IPS-18a (cell line): Measurements from ENCODE around the gene SORBS1.

ENCODE experiments used
- H3K27ac ChIP-seq: one replicate; pipeline ENCODE4 v1.5.1; 2013; ENCODE audit warnings: low read length
- H3K27me3 ChIP-seq: one replicate; pipeline ENCODE4 v1.6.1; 2013; ENCODE audit warnings: mild to moderate bottlenecking, low read length; ENCODE audit not compliant: control insufficient read depth, insufficient read depth
- H3K36me3 ChIP-seq: one replicate; pipeline ENCODE4 v1.6.1; 2013; ENCODE audit warnings: low read depth, low read length; ENCODE audit not compliant: control insufficient read depth
- H3K4me1 ChIP-seq: one replicate; pipeline ENCODE4 v1.6.1; 2013; ENCODE audit warnings: low read depth, low read length; ENCODE audit not compliant: control insufficient read depth
- H3K4me3 ChIP-seq: one replicate; pipeline ENCODE4 v1.5.1; 2013; ENCODE audit warnings: low read length
- H3K9ac ChIP-seq: one replicate; pipeline ENCODE4 v1.6.1; 2013; ENCODE audit warnings: mild to moderate bottlenecking, low read length, moderate library complexity
- H3K9me3 ChIP-seq: one replicate; pipeline ENCODE4 v1.6.1; 2013; ENCODE audit warnings: low read depth, low read length; ENCODE audit not compliant: control insufficient read depth

SORBS1 gene

GRCh38 chr10:95291365-95292039 is 269.7 kb downstream of the SORBS1 start:
- Histone ChIP-seq H3K9ac (no peak overlapping the region), H3K36me3 (no peaks in the 10 kb centered on the region), H3K27ac (no peak overlapping the region), H3K27me3 (peaks cover 50% of the 10 kb centered on the region), H3K4me3 (peak overlapping the region; percentile 41), H3K9me3 (no peaks in the 10 kb centered on the region), H3K4me1 (peaks cover 12% of the 10 kb centered on the region)

GRCh38 chr10:95290461-95291364 is 270.5 kb downstream of the SORBS1 start, which contains the start of gene PDLIM1:
Gene PDLIM1 (minus strand): TSS chr10:95291003. CDS start chr10:95290915, 88 bp downstream.
- Histone ChIP-seq H3K27me3 (peaks cover 43% of the 10 kb centered on the region), H3K4me1 (peaks cover 12% of the 10 kb centered on the region), H3K36me3 (no peaks in the 10 kb centered on the region), H3K27ac (no peak within 1 kb of the TSS), H3K4me3 (peak within 1 kb of the TSS; percentile 72), H3K9me3 (no peaks in the 10 kb centered on the region), H3K9ac (peak within 1 kb of the TSS; percentile 46)

- Histone ChIP-seq H3K9me3 (no peaks in the 10 kb centered on the region), H3K27me3 (peaks cover 37% of the 10 kb centered on the region), H3K36me3 (no peaks in the 10 kb centered on the region), H3K4me1 (peaks cover 12% of the 10 kb centered on the region), H3K9ac (peak overlapping the region; percentile 46), H3K27ac (no peak overlapping the region), H3K4me3 (peak overlapping the region; percentile 72)
Measured at GRCh38 chr10:95289921-95290421, 271.2 kb downstream of the SORBS1 start.

- no peaks in the 10 kb centered on the region for H3K36me3 ChIP-seq
- H3K27ac ChIP-seq, result no peak overlapping the region
- H3K4me3 ChIP-seq, result peak overlapping the region; percentile 72
- no peaks in the 10 kb centered on the region for H3K9me3 ChIP-seq
- H3K4me1 ChIP-seq, result peaks cover 12% of the 10 kb centered on the region
- H3K9ac ChIP-seq, result peak overlapping the region; percentile 46
- peaks cover 30% of the 10 kb centered on the region for H3K27me3 ChIP-seq
Measured at GRCh38 chr10:95289003-95289920, 271.9 kb downstream of the SORBS1 start.

- no peak overlapping the region for H3K9ac ChIP-seq
- H3K36me3 ChIP-seq, result no peaks in the 10 kb centered on the region
- no peaks in the 10 kb centered on the region for H3K9me3 ChIP-seq
- H3K4me3 ChIP-seq, result no peak overlapping the region
- no peak overlapping the region for H3K27ac ChIP-seq
- H3K4me1 ChIP-seq, result peaks cover 12% of the 10 kb centered on the region
- peaks cover 30% of the 10 kb centered on the region for H3K27me3 ChIP-seq
Measured at GRCh38 chr10:95288303-95288702, 272.9 kb downstream of the SORBS1 start.

- no peaks in the 10 kb centered on the region for H3K9me3 ChIP-seq
- no peaks in the 10 kb centered on the region for H3K36me3 ChIP-seq
- peaks cover 25% of the 10 kb centered on the region for H3K27me3 ChIP-seq
- no peak overlapping the region for H3K4me3 ChIP-seq
- no peak overlapping the region for H3K9ac ChIP-seq
- H3K27ac ChIP-seq, result no peak overlapping the region
- peaks cover 12% of the 10 kb centered on the region for H3K4me1 ChIP-seq
Measured at GRCh38 chr10:95287281-95287680, 273.9 kb downstream of the SORBS1 start.

GRCh38 chr10:95286707-95287106 is 274.5 kb downstream of the SORBS1 start:
- Histone ChIP-seq H3K4me3 (no peak overlapping the region), H3K36me3 (no peaks in the 10 kb centered on the region), H3K9me3 (no peaks in the 10 kb centered on the region), H3K9ac (no peak overlapping the region), H3K4me1 (peaks cover 12% of the 10 kb centered on the region), H3K27me3 (peaks cover 22% of the 10 kb centered on the region), H3K27ac (no peak overlapping the region)

GRCh38 chr10:95285556-95285955 is 275.6 kb downstream of the SORBS1 start:
- Histone ChIP-seq H3K4me1 (peaks cover 12% of the 10 kb centered on the region), H3K27me3 (peaks cover 16% of the 10 kb centered on the region), H3K4me3 (no peak overlapping the region), H3K9me3 (no peaks in the 10 kb centered on the region), H3K36me3 (no peaks in the 10 kb centered on the region), H3K9ac (no peak overlapping the region), H3K27ac (no peak overlapping the region)

- no peak overlapping the region for H3K4me3 ChIP-seq
- H3K4me1 ChIP-seq, result peaks cover 10% of the 10 kb centered on the region
- peaks cover 10% of the 10 kb centered on the region for H3K27me3 ChIP-seq
- no peak overlapping the region for H3K27ac ChIP-seq
- H3K9me3 ChIP-seq, result no peaks in the 10 kb centered on the region
- no peak overlapping the region for H3K9ac ChIP-seq
- no peaks in the 10 kb centered on the region for H3K36me3 ChIP-seq
Measured at GRCh38 chr10:95284807-95285206, 276.4 kb downstream of the SORBS1 start.

- Histone ChIP-seq H3K27me3 (no peaks in the 10 kb centered on the region), H3K9ac (no peak overlapping the region), H3K36me3 (no peaks in the 10 kb centered on the region), H3K4me3 (no peak overlapping the region), H3K27ac (no peak overlapping the region), H3K9me3 (no peaks in the 10 kb centered on the region), H3K4me1 (peaks cover 14% of the 10 kb centered on the region)
Measured at GRCh38 chr10:95282107-95282506, 279.1 kb downstream of the SORBS1 start.

GRCh38 chr10:95281206-95281605 is 280.0 kb downstream of the SORBS1 start:
- no peaks in the 10 kb centered on the region for H3K9me3 ChIP-seq
- H3K4me3 ChIP-seq, result no peak overlapping the region
- peaks cover 14% of the 10 kb centered on the region for H3K4me1 ChIP-seq
- no peaks in the 10 kb centered on the region for H3K27me3 ChIP-seq
- no peak overlapping the region for H3K27ac ChIP-seq
- no peak overlapping the region for H3K9ac ChIP-seq
- H3K36me3 ChIP-seq, result no peaks in the 10 kb centered on the region
